Measurements from ENCODE around the gene SERPINE3.

- no peak for TF ChIP-seq SIN3A (IDR thresholded peaks at IDR 0.05; ENCODE audit: borderline replicate concordance, insufficient read depth, low read length)
- no peak for TF ChIP-seq REST (IDR thresholded peaks at IDR 0.05; ENCODE audit: insufficient read depth in 1 of 2, low read depth in 2 of 2, low read length in 2 of 2)
- TF ChIP-seq TAF1 (IDR thresholded peaks at IDR 0.05; ENCODE audit: borderline replicate concordance, insufficient read depth, low read length) = no peak
- no peak for TF ChIP-seq POLR2AphosphoS5 (IDR thresholded peaks at IDR 0.05; ENCODE audit: low read depth, low read length)
Measured at GRCh38 chr13:51336746-51337145, 2.7 kb upstream of the SERPINE3 start.
